OCI-LY1 (cell line): Measurements from ENCODE around the gene SPINK2.

Experiments
- H2AFZ ChIP-seq: fragments of 200-600 bp; sonication (generic), shearing (Covaris generic); 2 replicates; pipeline ENCODE4 v1.6.0; 2014; ENCODE audit warnings: antibody characterized with exemption, mild to moderate bottlenecking, low read length
- H3F3A ChIP-seq: fragments of 200-600 bp; sonication (generic), shearing (Covaris generic); 2 replicates; pipeline ENCODE4 v1.6.0; 2014; ENCODE audit warnings: mild to moderate bottlenecking, antibody characterized with exemption, low read length, moderate library complexity; ENCODE audit not compliant: insufficient read depth
- H3K27ac ChIP-seq: fragments of 200-600 bp; sonication (generic); 2 replicates; pipeline ENCODE4 v1.5.1; 2014; ENCODE audit warnings: low read length, mixed run types, mild to moderate bottlenecking, low read depth; ENCODE audit not compliant: poor library complexity, severe bottlenecking
- H3K27me3 ChIP-seq: fragments of 200-600 bp; sonication (generic); 2 replicates; pipeline ENCODE4 v1.6.0; 2014; ENCODE audit warnings: antibody characterized with exemption, mild to moderate bottlenecking, low read length, moderate library complexity; ENCODE audit not compliant: insufficient read depth
- H3K36me3 ChIP-seq: fragments of 200-600 bp; sonication (generic); 2 replicates; pipeline ENCODE4 v1.6.1; 2014; ENCODE audit warnings: mild to moderate bottlenecking, antibody characterized with exemption, low read length, moderate library complexity, mixed read lengths; ENCODE audit not compliant: insufficient read depth
- H3K4me1 ChIP-seq: fragments of 200-600 bp; sonication (generic); 2 replicates; pipeline ENCODE4 v1.5.1; 2014; ENCODE audit warnings: mild to moderate bottlenecking, low read length, moderate library complexity; ENCODE audit not compliant: insufficient read depth, severe bottlenecking
- H3K4me2 ChIP-seq: fragments of 200-600 bp; sonication (generic), shearing (Covaris generic); 2 replicates; pipeline ENCODE4 v1.6.1; 2014; ENCODE audit warnings: low read length
- H3K4me3 ChIP-seq: fragments of 200-600 bp; sonication (generic); 2 replicates; pipeline ENCODE4 v1.5.1; 2014; ENCODE audit warnings: low read length, low read depth, mild to moderate bottlenecking, mixed read lengths; ENCODE audit not compliant: poor library complexity, severe bottlenecking
- H3K79me2 ChIP-seq: fragments of 200-600 bp; shearing (Covaris generic); 2 replicates; pipeline ENCODE4 v1.6.1; 2016; ENCODE audit warnings: mixed run types, low read length, mixed read lengths; ENCODE audit not compliant: insufficient read depth
- H3K9ac ChIP-seq: fragments of 200-600 bp; sonication (generic), shearing (Covaris generic); 2 replicates; pipeline ENCODE4 v1.6.1; 2014; ENCODE audit warnings: mild to moderate bottlenecking, low read length, mixed read lengths
- H3K9me2 ChIP-seq: fragments of 200-600 bp; sonication (generic), shearing (Covaris generic); 2 replicates; pipeline ENCODE4 v1.6.1; 2014; ENCODE audit warnings: low read depth, mild to moderate bottlenecking, low read length, mixed read lengths
- H3K9me3 ChIP-seq: fragments of 200-600 bp; shearing (Covaris generic); 2 replicates; pipeline ENCODE4 v1.6.1; 2014; ENCODE audit warnings: low read length, mixed read lengths
- H4K20me1 ChIP-seq: fragments of 200-600 bp; sonication (generic), shearing (Covaris generic); 2 replicates; pipeline ENCODE4 v1.6.0; 2016; ENCODE audit warnings: mild to moderate bottlenecking, low read length; ENCODE audit not compliant: insufficient read depth
- EZH2 ChIP-seq: fragments of 200-600 bp; sonication (generic), shearing (Covaris generic); IDR thresholded peaks from 2 replicates; pipeline ENCODE4 v1.8.0; 2017; ENCODE audit warnings: borderline replicate concordance, mixed run types, mild to moderate bottlenecking, antibody characterized with exemption, low read length, moderate library complexity, mixed read lengths
- TF ChIP-seq, protein P1 (sequence below): fragments of 200-600 bp; sonication (generic), shearing (Covaris generic); IDR thresholded peaks from 2 replicates; pipeline ENCODE4 v1.5.1; 2017; ENCODE audit warnings: mild to moderate bottlenecking, antibody characterized with exemption, low read length, moderate library complexity, mixed read lengths

SPINK2 gene

GRCh38 chr4:56783986-56784385, 37.5 kb downstream of the SPINK2 start:
- Histone ChIP-seq H3K4me3 (no peak overlapping the region), H3K9me2 (no peaks in the 10 kb centered on the region), H4K20me1 (no peaks in the 10 kb centered on the region), H3F3A (no peaks in the 10 kb centered on the region), H3K79me2 (no peaks in the 10 kb centered on the region), H3K4me2 (no peak overlapping the region), H3K9me3 (no peaks in the 10 kb centered on the region), H2AFZ (no peak overlapping the region), H3K27me3 (no peaks in the 10 kb centered on the region), H3K27ac (no peak overlapping the region), H3K4me1 (no peaks in the 10 kb centered on the region), H3K9ac (no peak overlapping the region), H3K36me3 (no peaks in the 10 kb centered on the region)
- TF ChIP-seq, protein P1, sequence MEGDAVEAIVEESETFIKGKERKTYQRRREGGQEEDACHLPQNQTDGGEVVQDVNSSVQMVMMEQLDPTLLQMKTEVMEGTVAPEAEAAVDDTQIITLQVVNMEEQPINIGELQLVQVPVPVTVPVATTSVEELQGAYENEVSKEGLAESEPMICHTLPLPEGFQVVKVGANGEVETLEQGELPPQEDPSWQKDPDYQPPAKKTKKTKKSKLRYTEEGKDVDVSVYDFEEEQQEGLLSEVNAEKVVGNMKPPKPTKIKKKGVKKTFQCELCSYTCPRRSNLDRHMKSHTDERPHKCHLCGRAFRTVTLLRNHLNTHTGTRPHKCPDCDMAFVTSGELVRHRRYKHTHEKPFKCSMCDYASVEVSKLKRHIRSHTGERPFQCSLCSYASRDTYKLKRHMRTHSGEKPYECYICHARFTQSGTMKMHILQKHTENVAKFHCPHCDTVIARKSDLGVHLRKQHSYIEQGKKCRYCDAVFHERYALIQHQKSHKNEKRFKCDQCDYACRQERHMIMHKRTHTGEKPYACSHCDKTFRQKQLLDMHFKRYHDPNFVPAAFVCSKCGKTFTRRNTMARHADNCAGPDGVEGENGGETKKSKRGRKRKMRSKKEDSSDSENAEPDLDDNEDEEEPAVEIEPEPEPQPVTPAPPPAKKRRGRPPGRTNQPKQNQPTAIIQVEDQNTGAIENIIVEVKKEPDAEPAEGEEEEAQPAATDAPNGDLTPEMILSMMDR: no peak
- TF ChIP-seq EZH2: no peak

- Histone ChIP-seq H3K9me2 (no peaks in the 10 kb centered on the region), H3F3A (no peaks in the 10 kb centered on the region), H3K4me1 (no peaks in the 10 kb centered on the region), H3K4me3 (no peak overlapping the region), H3K79me2 (no peaks in the 10 kb centered on the region), H3K9me3 (no peaks in the 10 kb centered on the region), H3K27me3 (no peaks in the 10 kb centered on the region), H3K36me3 (no peaks in the 10 kb centered on the region), H4K20me1 (no peaks in the 10 kb centered on the region), H3K9ac (no peak overlapping the region), H3K27ac (no peak overlapping the region), H3K4me2 (no peak overlapping the region), H2AFZ (no peak overlapping the region)
- TF ChIP-seq, protein P1: no peak
- no peak for TF ChIP-seq EZH2
Observed at GRCh38 chr4:56782019-56782418, 39.5 kb downstream of the SPINK2 start.

GRCh38 chr4:56773346-56773745, 48.2 kb downstream of the SPINK2 start:
- Histone ChIP-seq H3K4me1 (no peaks in the 10 kb centered on the region), H3K79me2 (no peaks in the 10 kb centered on the region), H3K27ac (no peak overlapping the region), H3K9me3 (no peaks in the 10 kb centered on the region), H3K4me2 (no peak overlapping the region), H3K9ac (no peak overlapping the region), H4K20me1 (no peaks in the 10 kb centered on the region), H3K27me3 (no peaks in the 10 kb centered on the region), H3K9me2 (no peaks in the 10 kb centered on the region), H3K4me3 (no peak overlapping the region), H3K36me3 (no peaks in the 10 kb centered on the region), H3F3A (no peaks in the 10 kb centered on the region), H2AFZ (no peak overlapping the region)
- TF ChIP-seq, protein P1: no peak
- TF ChIP-seq EZH2: no peak
